ENCODE data around the gene ZCCHC2. TPM values are rescaled to one million over a fixed set of nuclear protein-coding genes. Genes with fewer than 3 reads are reported as not detected.

ZCCHC2 gene
- total RNA-seq, 1 experiment from 2014 or later = 11.5 TPM

DNA sequence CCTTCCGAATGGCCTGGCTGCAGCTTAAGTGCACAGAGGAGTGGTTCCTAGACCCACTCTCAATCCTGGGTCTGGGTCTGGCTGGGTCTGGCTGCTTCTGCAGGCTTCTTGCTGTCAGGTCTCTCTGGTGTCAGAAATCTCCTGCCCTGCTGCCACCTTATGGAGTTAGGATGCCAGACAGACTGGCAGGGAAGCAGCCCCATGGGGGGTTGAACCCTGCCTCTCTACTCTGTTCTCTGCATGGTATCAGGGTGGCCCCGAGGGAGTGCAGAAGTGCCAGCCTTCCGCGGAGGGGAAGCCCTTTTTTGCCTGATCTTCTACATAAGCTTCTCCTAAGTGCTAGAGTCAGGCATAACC, 89.4 kb downstream of the ZCCHC2 start:
- BruUV-seq (replicated peaks) = no TSS peak
- CTCF ChIA-PET = no interaction called here
- Histone ChIP-seq H3K4me3 (ENCODE audit: low read depth, low read length, poor library complexity, severe bottlenecking) (no peak overlapping the region), H3K27me3 (replicated peaks; ENCODE audit: insufficient read depth, low read depth, low read length, poor library complexity) (peaks cover 8% of the 10 kb centered on the region), H3K36me3 (ENCODE audit: insufficient read depth, low read length, poor library complexity, severe bottlenecking) (no peaks in the 10 kb centered on the region), H3K27ac (ENCODE audit: low read depth, low read length, poor library complexity, severe bottlenecking) (no peak overlapping the region), H3K4me1 (ENCODE audit: insufficient read depth, low read length, poor library complexity, severe bottlenecking) (no peaks in the 10 kb centered on the region), H3K9me3 (ENCODE audit: low read depth, low read length, poor library complexity, severe bottlenecking) (no peaks in the 10 kb centered on the region)
- intact Hi-C loops (cut with micrococcal nuclease; ENCODE audit: unreplicated experiment) = no loop called here
- no peak for TF ChIP-seq EZH2 (IDR thresholded peaks at IDR 0.05; ENCODE audit: borderline replicate concordance, low read depth, low read length, poor library complexity, severe bottlenecking)
- no peak for TF ChIP-seq CTCF (conservative IDR thresholded peaks at IDR 0.05; ENCODE audit: low read depth, low read length)
- POLR2A ChIA-PET (ENCODE audit: low non-redundant PET) = no interaction called here
- DNase-seq (ENCODE audit: low spot score) = no peak

DNA sequence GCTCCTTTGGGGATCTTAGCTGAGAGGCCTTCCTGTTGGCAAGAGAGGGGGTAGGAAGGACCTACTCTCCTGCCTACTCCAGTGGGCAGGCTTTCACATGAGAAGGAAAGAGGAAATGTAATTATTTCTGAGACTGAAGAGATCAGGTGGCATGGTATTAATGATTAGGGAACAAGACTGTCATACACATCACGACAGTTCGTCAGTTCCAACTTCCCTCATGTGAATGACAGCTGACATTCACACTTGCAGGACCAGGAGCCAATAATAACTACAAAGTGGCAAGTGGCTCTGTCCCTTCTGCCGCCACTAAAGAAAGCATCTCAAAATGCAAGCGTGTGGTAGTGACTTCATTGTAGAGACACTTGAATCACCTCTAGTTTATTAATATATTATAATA, 90.0 kb downstream of the ZCCHC2 start:
- ChIA-PET CTCF (no interaction called here), POLR2A (ENCODE audit: low non-redundant PET) (no interaction called here)
- H3K4me1 ChIP-seq (ENCODE audit: insufficient read depth, low read length, poor library complexity, severe bottlenecking) = no peaks in the 10 kb centered on the region
- H3K4me3 ChIP-seq (ENCODE audit: low read depth, low read length, poor library complexity, severe bottlenecking) = no peak overlapping the region
- no peak for TF ChIP-seq CTCF (conservative IDR thresholded peaks at IDR 0.05; ENCODE audit: low read depth, low read length)
- H3K27me3 ChIP-seq (replicated peaks; ENCODE audit: insufficient read depth, low read depth, low read length, poor library complexity) = peaks cover 8% of the 10 kb centered on the region
- intact Hi-C loops (cut with micrococcal nuclease; ENCODE audit: unreplicated experiment) = no loop called here
- H3K9me3 ChIP-seq (ENCODE audit: low read depth, low read length, poor library complexity, severe bottlenecking) = no peaks in the 10 kb centered on the region
- BruUV-seq (replicated peaks) = no TSS peak
- DNase-seq (ENCODE audit: low spot score) = no peak
- no peak overlapping the region for H3K27ac ChIP-seq (ENCODE audit: low read depth, low read length, poor library complexity, severe bottlenecking)
- H3K36me3 ChIP-seq (ENCODE audit: insufficient read depth, low read length, poor library complexity, severe bottlenecking) = no peaks in the 10 kb centered on the region

GRCh38 chr18:62614494-62614893, 91.7 kb downstream of the ZCCHC2 start:
- Histone ChIP-seq H3K27ac (ENCODE audit: low read depth, low read length, poor library complexity, severe bottlenecking) (no peak overlapping the region), H3K27me3 (replicated peaks; ENCODE audit: insufficient read depth, low read depth, low read length, poor library complexity) (peaks cover 14% of the 10 kb centered on the region), H3K4me3 (ENCODE audit: low read depth, low read length, poor library complexity, severe bottlenecking) (no peak overlapping the region), H3K36me3 (ENCODE audit: insufficient read depth, low read length, poor library complexity, severe bottlenecking) (no peaks in the 10 kb centered on the region), H3K4me1 (ENCODE audit: insufficient read depth, low read length, poor library complexity, severe bottlenecking) (no peaks in the 10 kb centered on the region), H3K9me3 (ENCODE audit: low read depth, low read length, poor library complexity, severe bottlenecking) (no peaks in the 10 kb centered on the region)
- ChIA-PET POLR2A (ENCODE audit: low non-redundant PET) (no interaction called here), CTCF (no interaction called here)
- BruUV-seq (replicated peaks) = no TSS peak
- TF ChIP-seq EZH2 (IDR thresholded peaks at IDR 0.05; ENCODE audit: borderline replicate concordance, low read depth, low read length, poor library complexity, severe bottlenecking) (no peak), CTCF (conservative IDR thresholded peaks at IDR 0.05; ENCODE audit: low read depth, low read length) (no peak)
- intact Hi-C loops (cut with micrococcal nuclease; ENCODE audit: unreplicated experiment) = no loop called here
- no peak for DNase-seq (ENCODE audit: low spot score)
